Stimulated activated naive CD4-positive, alpha-beta T cell treated with Interleukin-2 at 50 U/mL for 16 hours (primary cell): ENCODE results near the gene HIPK4.
"Not testable (repeated sequence)": the region's sequence is repeated elsewhere in the genome, so short reads cannot be mapped to it uniquely, and the experiment has no call there.

Source experiments
- DNase-seq: peaks from one replicate; lab custom pipeline; 2025; lab: John Stamatoyannopoulos, UW

HIPK4 gene

GRCh38 chr19:40339018-40339728 is 50.8 kb downstream of the HIPK4 start:
- no peak for DNase-seq

GRCh38 chr19:40337594-40337993 is 52.4 kb downstream of the HIPK4 start:
- DNase-seq: no peak

GRCh38 chr19:40337107-40337506 is 52.9 kb downstream of the HIPK4 start:
- DNase-seq: no peak

GRCh38 chr19:40336601-40336900 is 53.4 kb downstream of the HIPK4 start:
- no peak for DNase-seq

- DNase-seq: no peak
These were observed 54.0 kb downstream of the HIPK4 start for GRCh38 chr19:40335855-40336600.

- no peak for DNase-seq
These were observed 54.9 kb downstream of the HIPK4 start for GRCh38 chr19:40335101-40335500.

GRCh38 chr19:40333083-40333482 is 56.9 kb downstream of the HIPK4 start:
- not testable (repeated sequence) for DNase-seq

- no peak for DNase-seq
These were observed 57.3 kb downstream of the HIPK4 start for GRCh38 chr19:40332669-40333068.

- DNase-seq: no peak
These were observed 58.9 kb downstream of the HIPK4 start for GRCh38 chr19:40331052-40331451.
